PFSK-1 (cell line): ENCODE results near the gene ATF7.

Experiments
- FOXP2 ChIP-seq: optimal IDR thresholded peaks from 2 replicates; pipeline ENCODE3; 2011; ENCODE audit warnings: borderline replicate concordance, control low read depth, inconsistent platforms; ENCODE audit not compliant: insufficient read depth; ENCODE audit errors: extremely low read length, extremely low read depth
- POLR2AphosphoS5 ChIP-seq: IDR thresholded peaks from 2 replicates; pipeline ENCODE4 v1.6.1; 2012; ENCODE audit warnings: low read depth, mild to moderate bottlenecking, control low read depth, low read length, moderate library complexity
- SIN3A ChIP-seq: IDR thresholded peaks from 2 replicates; pipeline ENCODE4 v1.6.1; 2012; ENCODE audit warnings: mild to moderate bottlenecking, low read length, moderate library complexity, borderline replicate concordance; ENCODE audit not compliant: insufficient read depth
- TAF1 ChIP-seq: IDR thresholded peaks from 2 replicates; pipeline ENCODE4 v1.6.1; 2012; ENCODE audit warnings: low read length, control low read depth, borderline replicate concordance; ENCODE audit not compliant: insufficient read depth
- TF ChIP-seq, protein P1 (sequence below), 2 experiments: IDR thresholded peaks; 2 replicates each; pipeline versions ENCODE4 v1.6.1 to v1.8.0; 2011 to 2012; ENCODE audit warnings: low read depth in 2 of 2, low read length in 2 of 2, control low read depth in 1 of 2, inconsistent platforms in 1 of 2, mild to moderate bottlenecking in 1 of 2, moderate library complexity in 1 of 2; ENCODE audit not compliant: insufficient read depth in 1 of 2

Gene ATF7

DNA sequence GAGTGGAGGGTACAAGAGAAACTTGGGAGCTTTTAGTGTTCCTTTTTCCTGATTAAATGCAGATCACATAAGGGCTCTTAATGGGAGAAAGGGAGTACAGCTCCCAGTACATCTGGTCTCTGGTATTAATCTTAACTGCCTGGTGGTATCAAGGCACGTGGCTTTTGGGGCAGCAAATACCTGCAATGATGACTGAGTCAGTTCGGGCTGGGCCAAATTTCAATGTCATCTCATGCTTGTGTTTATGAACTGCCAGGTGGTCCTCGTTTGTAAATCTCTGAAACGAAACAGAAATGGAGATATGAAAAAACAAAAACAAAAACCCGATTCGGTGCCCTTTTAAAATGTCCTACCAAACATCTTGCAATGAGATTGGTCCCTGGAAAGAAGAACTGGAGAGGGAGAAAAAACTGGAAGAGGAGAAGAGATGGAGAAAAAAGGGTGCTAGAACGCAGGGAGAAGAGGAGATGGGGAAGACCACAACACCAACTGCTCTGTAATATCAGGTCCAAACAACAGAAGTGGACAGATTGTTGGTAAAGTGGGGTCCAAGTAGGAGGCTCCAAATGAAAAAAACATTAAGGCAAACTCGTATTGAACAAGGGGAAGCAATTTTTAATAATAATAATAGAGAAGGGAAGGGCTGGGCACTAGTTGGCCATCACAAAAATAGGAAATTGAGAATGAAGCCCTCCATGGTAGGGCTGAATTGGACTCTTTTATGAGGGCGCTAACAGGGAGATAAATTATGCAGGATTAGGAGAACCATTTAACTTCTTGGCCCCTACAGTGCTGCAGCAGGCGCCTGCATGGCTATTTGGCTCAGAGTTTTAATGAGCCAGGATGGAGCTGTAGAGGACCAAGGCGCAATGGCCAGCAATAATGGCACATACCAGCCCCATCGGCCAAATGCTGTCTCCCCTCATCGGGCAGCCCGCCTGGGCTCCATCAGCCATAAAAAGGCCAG lies 73.5 kb downstream of the ATF7 start:
- no peak for TF ChIP-seq SIN3A
- TF ChIP-seq, protein P1, sequence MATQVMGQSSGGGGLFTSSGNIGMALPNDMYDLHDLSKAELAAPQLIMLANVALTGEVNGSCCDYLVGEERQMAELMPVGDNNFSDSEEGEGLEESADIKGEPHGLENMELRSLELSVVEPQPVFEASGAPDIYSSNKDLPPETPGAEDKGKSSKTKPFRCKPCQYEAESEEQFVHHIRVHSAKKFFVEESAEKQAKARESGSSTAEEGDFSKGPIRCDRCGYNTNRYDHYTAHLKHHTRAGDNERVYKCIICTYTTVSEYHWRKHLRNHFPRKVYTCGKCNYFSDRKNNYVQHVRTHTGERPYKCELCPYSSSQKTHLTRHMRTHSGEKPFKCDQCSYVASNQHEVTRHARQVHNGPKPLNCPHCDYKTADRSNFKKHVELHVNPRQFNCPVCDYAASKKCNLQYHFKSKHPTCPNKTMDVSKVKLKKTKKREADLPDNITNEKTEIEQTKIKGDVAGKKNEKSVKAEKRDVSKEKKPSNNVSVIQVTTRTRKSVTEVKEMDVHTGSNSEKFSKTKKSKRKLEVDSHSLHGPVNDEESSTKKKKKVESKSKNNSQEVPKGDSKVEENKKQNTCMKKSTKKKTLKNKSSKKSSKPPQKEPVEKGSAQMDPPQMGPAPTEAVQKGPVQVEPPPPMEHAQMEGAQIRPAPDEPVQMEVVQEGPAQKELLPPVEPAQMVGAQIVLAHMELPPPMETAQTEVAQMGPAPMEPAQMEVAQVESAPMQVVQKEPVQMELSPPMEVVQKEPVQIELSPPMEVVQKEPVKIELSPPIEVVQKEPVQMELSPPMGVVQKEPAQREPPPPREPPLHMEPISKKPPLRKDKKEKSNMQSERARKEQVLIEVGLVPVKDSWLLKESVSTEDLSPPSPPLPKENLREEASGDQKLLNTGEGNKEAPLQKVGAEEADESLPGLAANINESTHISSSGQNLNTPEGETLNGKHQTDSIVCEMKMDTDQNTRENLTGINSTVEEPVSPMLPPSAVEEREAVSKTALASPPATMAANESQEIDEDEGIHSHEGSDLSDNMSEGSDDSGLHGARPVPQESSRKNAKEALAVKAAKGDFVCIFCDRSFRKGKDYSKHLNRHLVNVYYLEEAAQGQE (IDR thresholded peaks at IDR 0.05; ENCODE audit: insufficient read depth in 1 of 2, low read depth in 2 of 2, low read length in 2 of 2) = no peak
- no peak for TF ChIP-seq POLR2AphosphoS5

DNA sequence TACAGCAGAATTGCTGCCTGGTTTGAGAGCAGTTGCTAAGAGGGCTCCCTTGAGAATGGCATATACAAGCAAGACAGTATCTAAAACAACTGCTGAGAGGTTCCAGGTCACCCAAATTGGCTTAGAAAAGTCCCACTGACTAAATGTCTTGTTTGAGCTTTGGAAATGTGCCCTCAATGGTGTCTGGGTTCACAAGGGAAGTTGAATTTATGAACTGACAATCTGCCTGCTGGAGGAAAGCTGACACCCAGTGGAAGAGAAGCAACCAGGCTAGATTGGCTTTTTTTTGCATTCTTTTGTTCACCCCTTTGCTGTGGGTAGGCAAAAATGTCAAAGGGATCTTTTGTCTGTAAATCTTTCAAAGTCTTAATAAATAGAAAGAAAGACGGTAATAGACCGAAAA lies 74.3 kb downstream of the ATF7 start:
- TF ChIP-seq TAF1 = no peak

DNA sequence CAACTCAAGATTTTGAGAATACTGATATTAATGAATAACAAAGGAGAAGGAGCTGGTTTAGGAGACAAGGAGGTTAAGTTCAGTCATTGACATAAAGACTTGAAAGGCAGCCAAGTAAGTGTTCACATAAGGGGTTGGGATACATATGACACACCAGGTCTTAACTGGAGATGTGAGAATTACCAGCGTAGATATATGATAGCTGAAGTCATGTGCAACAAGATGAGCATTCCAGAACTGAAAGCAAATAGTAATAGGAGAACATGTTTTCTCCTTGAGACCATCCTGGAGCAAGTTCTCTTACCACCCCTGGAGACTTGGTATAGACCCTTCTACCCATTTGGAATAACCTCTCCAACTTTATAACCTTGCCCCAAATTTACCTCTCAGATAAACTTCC lies 75.6 kb downstream of the ATF7 start:
- no peak for TF ChIP-seq TAF1
- no peak for TF ChIP-seq POLR2AphosphoS5
- TF ChIP-seq FOXP2 = no peak
- no peak for TF ChIP-seq SIN3A
- TF ChIP-seq, protein P1 (IDR thresholded peaks at IDR 0.05; ENCODE audit: insufficient read depth in 1 of 2, low read depth in 2 of 2, low read length in 2 of 2) = no peak

DNA sequence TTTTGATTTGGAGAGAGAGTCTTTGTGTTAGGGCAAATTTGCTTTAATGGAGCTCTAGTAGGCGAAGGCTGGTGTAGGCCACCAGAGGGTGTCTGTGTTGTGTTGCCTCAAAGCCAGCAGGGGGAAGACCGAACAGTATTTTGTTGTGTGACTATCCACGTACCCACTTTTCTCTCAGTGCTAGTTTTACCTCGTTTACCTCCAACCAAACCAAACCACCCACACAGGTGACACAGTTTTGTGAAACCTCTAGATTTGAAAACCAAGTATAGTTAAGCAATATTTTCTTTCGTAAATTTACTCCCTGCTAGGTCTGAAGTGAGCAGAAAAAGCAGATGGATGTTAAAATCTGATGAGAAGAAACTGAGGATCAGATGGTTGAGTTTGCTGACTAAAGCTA lies 82.6 kb downstream of the ATF7 start:
- TF ChIP-seq FOXP2 (no peak), POLR2AphosphoS5 (no peak), TAF1 (no peak), SIN3A (no peak)
- TF ChIP-seq, protein P1 (IDR thresholded peaks at IDR 0.05; ENCODE audit: insufficient read depth in 1 of 2, low read depth in 2 of 2, low read length in 2 of 2) = no peak

DNA sequence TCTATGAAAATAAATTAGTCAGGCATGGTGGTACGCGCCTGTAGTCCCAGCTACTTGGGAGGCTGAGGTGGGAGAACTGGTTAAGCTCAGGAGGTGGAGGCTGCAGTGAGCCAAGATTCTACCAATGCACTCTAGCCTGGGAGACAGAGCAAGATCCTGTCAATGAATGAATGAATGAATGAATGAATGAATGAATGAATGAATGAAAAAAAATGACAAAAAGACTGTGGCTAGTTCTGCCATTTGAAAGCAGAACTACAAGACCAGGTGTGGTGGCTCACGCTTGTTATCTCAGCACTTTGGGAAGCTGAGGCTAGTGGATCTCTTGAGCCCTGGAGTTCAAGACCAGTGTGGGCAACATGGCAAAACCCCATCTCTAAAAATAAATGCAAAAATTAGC lies 86.7 kb downstream of the ATF7 start:
- TF ChIP-seq SIN3A (no peak), POLR2AphosphoS5 (no peak), TAF1 (no peak), FOXP2 (no peak)
- TF ChIP-seq, protein P1 (IDR thresholded peaks at IDR 0.05; ENCODE audit: insufficient read depth in 1 of 2, low read depth in 2 of 2, low read length in 2 of 2) = no peak
